Mucosa of descending colon (tissue), 3 donors: ENCODE measurements around the gene CLCA2. TPM values are rescaled to one million over a fixed set of nuclear protein-coding genes. Genes with fewer than 3 reads are reported as not detected.
A peak's percentile ranks its signal among the peaks of the same experiment; 100 is the strongest.

ENCODE experiments used
- ATAC-seq: fragments of 200-7000 bp; cut with Tn5 transposase; one replicate; pipeline ENCODE4 v1.9.1; 2020; ENCODE audit warnings: mild to moderate bottlenecking, moderate library complexity
- DNase-seq, 3 donors: peaks; one replicate each; pipeline ENCODE4 v3.0.0-alpha.2; 2020
- H3K36me3 ChIP-seq: fragments of 200-600 bp; one replicate; pipeline ENCODE4 v1.8.0; 2021; ENCODE audit warnings: low read depth, mild to moderate bottlenecking
- H3K4me1 ChIP-seq: fragments of 200-600 bp; one replicate; pipeline ENCODE4 v1.8.0; 2021; ENCODE audit warnings: low read depth, mild to moderate bottlenecking
- H3K4me3 ChIP-seq: fragments of 200-600 bp; one replicate; pipeline ENCODE4 v1.8.0; 2021; ENCODE audit warnings: mild to moderate bottlenecking
- H3K9me3 ChIP-seq: fragments of 200-600 bp; one replicate; pipeline ENCODE4 v1.8.0; 2021; ENCODE audit warnings: mild to moderate bottlenecking
- intact Hi-C, 2 donors: fragments of 100-400 bp; cut with DNase I in 1 of 2; cut with micrococcal nuclease in 1 of 2; formaldehyde crosslinking; loops; one replicate each; pipeline versions ENCODE4 v1.11.0 to v1.11.1; 2022; cut with DNase I, micrococcal nuclease
- total RNA-seq, 3 donors: library from RNA; stranded (reverse); fragmentation: NEBNext Ultra II Directional in 2 of 3; extraction: Animal tissue kit (Norgen Biotek cat#: 25700) in 2 of 3; gene quantifications; one replicate each; pipeline versions ENCODE4 v1.2.1 to v1.2.4, GENCODE V29; 2021 to 2023
- TF ChIP-seq, protein P1 (sequence below): fragments of 200-600 bp; IDR thresholded peaks from one replicate; pipeline ENCODE4 v1.8.0; 2022; ENCODE audit warnings: antibody characterized with exemption, mild to moderate bottlenecking
- donor health status: DM: no; HTN: no; CAD: no; lungs with moderate emphysema.
- donor health status: DM: no; HTN: no; CAD: no.
- donor health status: DM: no; HTN: yes; CAD: no.

CLCA2 gene
- total RNA-seq, 3 donors from 2014 or later, result 0.51 to 1.7 (median 1.0) TPM

DNA sequence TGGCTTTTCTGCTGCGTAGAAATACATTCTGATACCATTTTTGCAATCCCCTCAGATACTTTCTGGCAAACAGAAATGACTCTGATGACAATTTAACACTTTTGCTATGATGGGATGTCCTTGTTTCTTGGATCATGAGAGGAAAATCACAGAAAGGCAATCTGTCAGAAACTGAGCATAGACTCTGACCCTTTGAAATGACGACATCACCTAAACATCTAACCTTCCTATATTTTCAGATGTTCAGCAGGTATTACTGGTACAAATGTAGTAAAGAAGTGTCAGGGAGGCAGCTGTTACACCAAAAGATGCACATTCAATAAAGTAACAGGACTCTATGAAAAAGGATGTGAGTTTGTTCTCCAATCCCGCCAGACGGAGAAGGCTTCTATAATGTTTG, 58.0 kb downstream of the CLCA2 start:
- Histone ChIP-seq H3K4me3 (no peak overlapping the region), H3K9me3 (no peaks in the 10 kb centered on the region), H3K4me1 (peaks cover 5% of the 10 kb centered on the region), H3K36me3 (no peaks in the 10 kb centered on the region)
- ATAC-seq (no peak), DNase-seq (no peak)
- TF ChIP-seq, protein P1, sequence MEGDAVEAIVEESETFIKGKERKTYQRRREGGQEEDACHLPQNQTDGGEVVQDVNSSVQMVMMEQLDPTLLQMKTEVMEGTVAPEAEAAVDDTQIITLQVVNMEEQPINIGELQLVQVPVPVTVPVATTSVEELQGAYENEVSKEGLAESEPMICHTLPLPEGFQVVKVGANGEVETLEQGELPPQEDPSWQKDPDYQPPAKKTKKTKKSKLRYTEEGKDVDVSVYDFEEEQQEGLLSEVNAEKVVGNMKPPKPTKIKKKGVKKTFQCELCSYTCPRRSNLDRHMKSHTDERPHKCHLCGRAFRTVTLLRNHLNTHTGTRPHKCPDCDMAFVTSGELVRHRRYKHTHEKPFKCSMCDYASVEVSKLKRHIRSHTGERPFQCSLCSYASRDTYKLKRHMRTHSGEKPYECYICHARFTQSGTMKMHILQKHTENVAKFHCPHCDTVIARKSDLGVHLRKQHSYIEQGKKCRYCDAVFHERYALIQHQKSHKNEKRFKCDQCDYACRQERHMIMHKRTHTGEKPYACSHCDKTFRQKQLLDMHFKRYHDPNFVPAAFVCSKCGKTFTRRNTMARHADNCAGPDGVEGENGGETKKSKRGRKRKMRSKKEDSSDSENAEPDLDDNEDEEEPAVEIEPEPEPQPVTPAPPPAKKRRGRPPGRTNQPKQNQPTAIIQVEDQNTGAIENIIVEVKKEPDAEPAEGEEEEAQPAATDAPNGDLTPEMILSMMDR, result no peak
- intact Hi-C loops, result no loop called here

DNA sequence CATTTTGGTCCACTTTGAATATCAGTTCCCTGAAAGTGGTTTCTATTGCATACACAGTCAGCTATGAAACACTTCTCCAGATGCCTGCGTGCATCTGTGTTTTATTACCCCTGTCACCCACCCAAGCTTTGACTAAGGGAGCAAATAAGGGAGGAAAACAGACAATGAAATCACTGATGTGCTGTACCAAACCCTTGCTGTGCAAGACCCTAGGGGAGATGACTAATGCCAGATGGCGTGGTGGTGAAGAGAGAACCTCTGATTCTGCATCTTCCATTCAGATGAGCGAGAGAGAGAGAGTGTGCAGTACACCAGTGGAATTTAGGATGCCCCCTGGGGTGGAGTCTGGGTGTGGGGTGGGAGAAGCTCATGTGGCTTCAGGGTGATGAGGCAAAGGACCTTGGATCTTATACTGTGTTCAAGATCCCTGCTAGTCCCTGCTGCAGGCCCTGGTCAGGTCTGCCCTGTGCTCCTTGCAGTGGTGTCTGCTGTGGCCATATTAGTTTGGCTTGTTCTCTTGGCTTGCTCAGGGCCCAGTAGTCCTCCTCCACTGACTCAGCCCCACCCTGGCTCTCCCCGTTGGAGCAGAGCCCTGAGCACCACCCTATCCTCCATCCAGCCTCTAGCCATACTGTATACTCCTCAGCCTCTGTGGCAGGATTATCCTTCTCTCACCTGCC, 63.3 kb downstream of the CLCA2 start:
- ATAC-seq, result peak; percentile 54
- DNase-seq, result no peak
- Histone ChIP-seq H3K9me3 (no peaks in the 10 kb centered on the region), H3K4me1 (peaks cover 4% of the 10 kb centered on the region), H3K4me3 (no peak overlapping the region), H3K36me3 (no peaks in the 10 kb centered on the region)
- TF ChIP-seq, protein P1, result no peak
- intact Hi-C loops, result no loop called here

DNA sequence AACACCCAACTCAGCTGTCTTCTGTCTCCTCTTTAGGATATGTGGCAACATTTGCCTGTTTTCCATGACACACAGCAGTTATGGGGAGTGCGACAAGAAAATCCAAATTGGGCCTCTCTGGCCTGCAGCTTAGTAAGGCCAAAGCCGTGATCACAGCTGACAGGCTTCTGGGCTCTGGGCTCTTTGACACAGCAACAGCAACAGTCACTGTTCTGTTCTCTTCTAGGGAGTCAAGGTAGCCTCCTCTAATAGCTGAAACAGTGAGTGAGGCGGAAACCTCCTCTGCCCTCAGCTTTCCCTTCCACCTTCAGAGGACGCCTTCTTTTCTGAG, 63.8 kb downstream of the CLCA2 start:
- ATAC-seq (no peak), DNase-seq (no peak)
- H3K9me3 ChIP-seq, result no peaks in the 10 kb centered on the region
- intact Hi-C loops, result no loop called here
- no peaks in the 10 kb centered on the region for H3K36me3 ChIP-seq
- peaks cover 4% of the 10 kb centered on the region for H3K4me1 ChIP-seq
- no peak overlapping the region for H3K4me3 ChIP-seq
- TF ChIP-seq, protein P1, result no peak

DNA sequence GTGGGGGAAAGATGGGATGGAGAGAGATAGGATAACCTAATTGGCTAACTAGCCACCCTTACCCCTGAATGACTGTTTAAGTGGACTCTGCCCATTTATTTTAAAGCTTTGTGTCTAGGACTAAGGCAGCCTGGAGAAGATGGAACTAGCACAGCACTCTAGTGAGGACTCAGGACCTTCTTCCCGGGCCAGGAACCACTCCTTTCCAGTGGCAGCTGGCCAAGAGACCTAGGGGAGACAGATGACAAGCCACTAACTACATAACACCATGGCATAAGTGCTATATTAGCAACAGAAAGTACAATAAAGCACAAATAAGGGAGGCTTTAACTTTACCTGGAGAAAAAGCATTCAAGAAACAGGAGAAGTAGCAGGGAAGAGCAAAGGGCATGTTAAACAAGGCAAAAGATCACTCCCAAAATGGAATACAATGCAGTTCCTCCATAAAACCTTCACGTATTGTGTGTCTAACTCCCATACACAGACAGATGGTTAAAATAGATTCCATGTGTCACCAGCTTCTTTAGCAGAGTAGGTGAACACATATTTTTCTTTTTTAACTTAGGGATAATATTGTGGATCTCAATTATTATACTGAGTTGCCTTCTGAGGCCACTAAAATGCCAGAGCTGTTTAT, 65.4 kb downstream of the CLCA2 start:
- intact Hi-C loops, result no loop called here
- TF ChIP-seq, protein P1, result no peak
- Histone ChIP-seq H3K4me1 (peaks cover 4% of the 10 kb centered on the region), H3K9me3 (no peaks in the 10 kb centered on the region), H3K36me3 (no peaks in the 10 kb centered on the region), H3K4me3 (no peak overlapping the region)
- DNase-seq (peak in 2 of 3 donors; percentile 36 to 48), ATAC-seq (peak; percentile 60)

DNA sequence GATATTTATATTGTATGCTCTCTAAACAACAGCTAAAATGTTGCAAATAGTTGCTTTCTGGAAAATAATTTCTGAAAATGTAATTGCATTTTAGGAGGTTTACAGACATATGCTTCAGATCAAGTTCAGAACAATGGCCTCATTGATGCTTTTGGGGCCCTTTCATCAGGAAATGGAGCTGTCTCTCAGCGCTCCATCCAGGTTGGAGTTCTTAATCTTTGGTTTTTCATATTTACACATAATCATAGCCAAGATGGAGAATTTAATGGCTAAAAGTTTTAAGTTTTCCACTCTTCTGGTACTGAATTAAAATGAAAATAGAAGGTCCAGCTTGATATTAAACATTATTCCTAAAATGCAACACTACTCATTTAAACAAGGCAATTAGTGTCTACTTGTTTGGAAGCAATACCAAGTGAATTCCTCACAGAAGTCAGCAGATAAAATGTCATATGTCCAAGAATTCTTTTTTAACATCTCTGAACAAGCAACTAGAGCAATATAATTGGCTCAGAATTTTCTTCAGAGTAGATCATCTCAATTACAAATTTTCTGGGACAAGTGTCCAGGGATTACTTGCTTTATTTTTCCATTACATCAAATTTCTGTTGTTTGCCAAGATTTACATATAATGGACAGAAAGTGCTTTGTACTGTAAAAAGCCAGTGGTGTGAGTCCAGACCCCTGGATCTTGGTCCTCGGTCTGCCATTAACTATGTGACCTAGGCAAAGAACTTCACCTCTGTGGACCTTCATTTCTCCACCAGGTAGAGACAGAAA, 67.4 kb downstream of the CLCA2 start:
- intact Hi-C loops, result no loop called here
- ATAC-seq, result no peak

More for the DNA sequence above, 67.4 kb downstream of the CLCA2 start:
- TF ChIP-seq, protein P1, result no peak
- H3K4me3 ChIP-seq, result no peak overlapping the region
- peaks cover 4% of the 10 kb centered on the region for H3K4me1 ChIP-seq
- no peak for DNase-seq
- H3K9me3 ChIP-seq, result no peaks in the 10 kb centered on the region
- H3K36me3 ChIP-seq, result no peaks in the 10 kb centered on the region
